GM18951 (cell line): ENCODE data around the gene ATG3.

Experiments used
- POLR2A ChIP-seq: IDR thresholded peaks from 4 replicates; pipeline ENCODE4 v1.6.1; 2011; ENCODE audit warnings: mild to moderate bottlenecking; ENCODE audit not compliant: insufficient read length, insufficient read depth; ENCODE audit errors: extremely low read depth
- in situ Hi-C: fragments of 300-500 bp; cut with MboI; formaldehyde crosslinking; loops from one replicate; pipeline ENCODE4 v1.12.0; 2022; ENCODE audit warnings: low sequenced_read_pairs, mixed read lengths, inconsistent platforms; ENCODE audit not compliant: unreplicated experiment

The ATG3 gene

GRCh38 chr3:112561734-112562529, at the start of gene ATG3, which contains the start of gene SLC35A5:
TSS of gene ATG3 (minus strand) at chr3:112561962. CDS start at chr3:112561528, 434 bp downstream.
TSS of gene SLC35A5 (plus strand) at chr3:112562045. CDS start at chr3:112563404, 1,359 bp downstream.
- in situ Hi-C loops = no loop called here
- TF ChIP-seq POLR2A = peak; percentile 71

DNA sequence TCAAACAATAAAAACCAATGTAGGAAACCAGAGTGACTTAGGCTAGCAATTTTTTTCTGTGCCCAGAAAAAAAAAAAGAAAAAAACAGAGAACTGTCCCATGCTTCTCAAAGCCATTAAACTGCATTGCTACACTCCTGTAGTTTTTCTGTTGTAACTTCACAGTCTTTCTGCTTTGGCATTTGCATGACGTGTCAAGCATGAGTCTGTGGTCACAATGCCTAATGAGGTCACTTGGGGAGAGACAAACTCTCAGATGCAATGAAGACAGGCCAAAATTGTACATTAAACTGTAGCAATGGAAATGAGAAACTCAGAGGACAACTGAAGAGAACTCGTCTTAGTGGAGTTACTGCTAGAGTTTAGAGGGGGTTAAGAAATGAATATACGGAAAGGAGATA, 48.4 kb upstream of the ATG3 start:
- no peak for TF ChIP-seq POLR2A
- in situ Hi-C loops = no loop called here

DNA sequence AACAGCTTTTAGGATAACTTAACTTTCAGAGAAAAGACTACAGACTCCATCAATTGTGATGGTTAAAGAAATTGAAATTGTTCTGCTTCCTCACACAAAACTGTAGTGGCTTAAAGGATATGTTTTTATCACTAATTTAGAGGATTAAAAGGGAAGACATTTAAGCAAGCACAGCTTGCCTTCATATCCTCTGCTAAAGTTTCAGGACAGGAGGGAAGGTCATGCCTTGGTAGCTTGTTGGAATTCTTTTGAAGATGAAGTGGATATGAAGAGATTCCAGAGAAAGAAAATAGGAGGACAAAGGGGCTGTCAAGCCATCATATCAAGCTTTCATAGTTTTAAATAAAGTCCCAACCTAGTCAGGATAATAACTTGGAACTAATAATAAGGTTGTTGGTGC, 46.1 kb upstream of the ATG3 start:
- no peak for TF ChIP-seq POLR2A
- in situ Hi-C loops = no loop called here

DNA sequence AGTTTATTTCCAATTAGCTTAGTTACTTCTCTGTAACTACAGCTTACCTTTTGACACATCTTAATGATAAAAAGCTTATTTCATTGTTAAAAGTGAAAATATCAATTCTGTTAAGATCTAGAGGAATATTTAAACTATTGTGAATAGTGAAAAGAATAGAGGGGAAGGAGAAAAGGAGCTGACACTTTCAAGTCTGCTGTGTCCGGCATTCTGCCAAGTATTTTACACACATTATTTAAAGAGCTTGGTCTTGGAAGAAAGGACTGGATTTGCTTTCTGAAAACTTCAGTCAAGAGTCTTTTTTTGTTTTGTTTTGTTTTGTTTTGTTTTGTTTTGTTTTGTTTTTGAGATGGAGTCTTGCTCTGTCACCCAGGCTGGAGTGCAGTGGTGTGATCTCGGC, 44.3 kb upstream of the ATG3 start:
- in situ Hi-C loops = no loop called here
- TF ChIP-seq POLR2A = no peak

GRCh38 chr3:112605285-112605684, 43.5 kb upstream of the ATG3 start:
- in situ Hi-C loops = no loop called here
- TF ChIP-seq POLR2A = no peak

- in situ Hi-C loops = no loop called here
- no peak for TF ChIP-seq POLR2A
Observed at GRCh38 chr3:112604536-112604935, 42.8 kb upstream of the ATG3 start.

GRCh38 chr3:112602217-112602838, 40.6 kb upstream of the ATG3 start:
- in situ Hi-C loops = no loop called here
- TF ChIP-seq POLR2A = no peak

DNA sequence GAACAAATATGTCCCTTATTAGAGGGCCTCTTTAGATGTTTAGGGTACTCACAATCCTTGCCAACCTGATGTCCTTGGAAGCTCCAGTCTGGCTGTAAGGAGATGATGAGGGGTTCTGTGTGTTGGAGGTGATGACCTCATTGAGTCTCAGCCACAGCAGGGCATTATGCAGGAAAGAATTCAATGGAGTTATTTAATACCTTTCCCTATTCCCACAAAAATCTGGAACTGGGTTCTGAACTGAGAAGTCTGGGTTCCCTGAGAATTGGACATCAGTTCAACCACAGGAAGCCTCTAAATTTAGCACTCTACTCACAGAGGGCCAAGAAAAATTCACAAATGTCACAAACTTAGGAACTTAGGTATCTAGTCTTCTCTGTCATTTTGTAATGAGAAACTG, 37.0 kb upstream of the ATG3 start:
- no peak for TF ChIP-seq POLR2A
- in situ Hi-C loops = no loop called here

DNA sequence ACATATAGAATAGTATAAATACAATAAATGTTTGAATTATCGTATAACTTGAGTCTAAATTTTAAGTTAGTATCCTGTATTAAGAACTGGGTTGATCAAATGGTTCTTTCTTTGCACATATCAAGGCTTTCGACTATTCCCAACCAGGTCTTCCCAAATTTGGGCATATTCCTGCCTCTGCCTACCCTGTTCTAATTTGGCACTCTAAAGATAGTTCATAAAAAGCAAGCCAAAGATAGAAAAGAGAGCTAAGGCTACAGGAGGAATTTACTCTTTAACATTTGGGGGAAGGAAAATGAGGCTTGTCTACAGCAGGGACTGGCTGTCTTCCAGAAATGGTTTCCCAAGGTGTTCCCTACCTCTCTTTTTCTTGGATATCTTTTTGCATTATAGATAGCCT, 36.2 kb upstream of the ATG3 start:
- no peak for TF ChIP-seq POLR2A
- in situ Hi-C loops = no loop called here

- no peak for TF ChIP-seq POLR2A
- in situ Hi-C loops = no loop called here
Observed at GRCh38 chr3:112594856-112595255, 33.1 kb upstream of the ATG3 start.

- in situ Hi-C loops = no loop called here
- no peak for TF ChIP-seq POLR2A
Observed at GRCh38 chr3:112593258-112593657, 31.5 kb upstream of the ATG3 start.

GRCh38 chr3:112587336-112587735, 25.6 kb upstream of the ATG3 start:
- in situ Hi-C loops = no loop called here
- no peak for TF ChIP-seq POLR2A

GRCh38 chr3:112585782-112586181, 24.0 kb upstream of the ATG3 start:
- in situ Hi-C loops = no loop called here
- no peak for TF ChIP-seq POLR2A

DNA sequence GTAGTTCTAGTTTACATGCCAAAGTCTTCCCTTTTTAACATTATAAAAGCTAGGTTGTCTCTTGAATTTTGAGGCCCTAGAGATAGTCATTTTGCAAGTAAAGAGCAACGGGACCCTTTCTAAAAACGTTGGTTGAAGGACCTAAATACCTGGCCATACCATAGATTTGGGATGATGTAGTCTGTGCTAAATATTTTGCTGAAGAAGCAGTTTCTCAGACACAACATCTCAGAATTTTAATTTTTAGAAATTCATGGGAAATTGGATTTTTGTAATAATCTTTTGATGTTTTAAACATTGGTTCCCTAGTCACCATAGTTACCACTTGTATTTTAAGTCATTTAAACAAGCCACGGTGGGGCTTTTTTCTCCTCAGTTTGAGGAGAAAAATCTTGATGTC, 21.3 kb upstream of the ATG3 start:
- in situ Hi-C loops = no loop called here
- TF ChIP-seq POLR2A = no peak
